ENCODE results near the gene FHOD3. TPM values are rescaled to one million over a fixed set of nuclear protein-coding genes. Genes with fewer than 3 reads are reported as not detected.

FHOD3 gene
- total and polyA plus RNA-seq, 2 of the 4 experiments (the other 2 are of a cell fraction): 14.6 to 16.0 TPM

GRCh38 chr18:36436387-36436786, 138.9 kb downstream of the FHOD3 start:
- Histone ChIP-seq H2AK5ac (ENCODE audit: low read depth, low read length) (no peak overlapping the region), H3K4me3 (ENCODE audit: insufficient read depth, low read depth, low read length) (no peak overlapping the region), H3K4me2 (ENCODE audit: low read depth, low read length) (no peak overlapping the region), H3K18ac (ENCODE audit: low read depth, low read length) (no peak overlapping the region), H3K23ac (ENCODE audit: low read depth, low read length) (no peak overlapping the region), H3K9me1 (ENCODE audit: insufficient read depth, low read length) (0 out of 2 replicates have a peak, but pooled peaks cover 5% of the 10 kb centered on the region), H3K4ac (ENCODE audit: low read depth, low read length) (no peak overlapping the region), H2BK20ac (ENCODE audit: low read depth, low read length) (no peak overlapping the region), H3K9ac (ENCODE audit: low read depth, low read length) (no peak overlapping the region), H2AFZ (replicated peaks; ENCODE audit: low read length, poor library complexity) (no peak overlapping the region), H4K91ac (ENCODE audit: insufficient read depth, low read depth, low read length) (no peak overlapping the region), H2BK5ac (ENCODE audit: low read depth, low read length, poor library complexity, severe bottlenecking) (no peak overlapping the region), H2BK15ac (ENCODE audit: low read depth, low read length) (no peak overlapping the region), H3K79me1 (ENCODE audit: low read depth in 1 of 2, low read length in 2 of 2) (no peaks in the 10 kb centered on the region; a peak in 1 of 4 replicates), H2AK9ac (replicated peaks; ENCODE audit: low read depth, low read length, poor library complexity) (no peak overlapping the region), H3K27me3 (ENCODE audit: control insufficient read depth, insufficient read depth, low read length) (no peaks in the 10 kb centered on the region), H3K9me3 (ENCODE audit: control insufficient read depth, insufficient read depth, low read length) (no peaks in the 10 kb centered on the region), H4K5ac (ENCODE audit: low read depth, low read length) (no peak overlapping the region), H3K56ac (ENCODE audit: extremely low read depth, insufficient read depth, low read length) (no peak overlapping the region), H4K20me1 (ENCODE audit: insufficient read depth, low read length) (no peaks in the 10 kb centered on the region), H3K36me3 (ENCODE audit: control insufficient read depth, insufficient read depth, low read length) (no peaks in the 10 kb centered on the region), H3K4me1 (ENCODE audit: control insufficient read depth, insufficient read depth, low read length) (peaks cover 13% of the 10 kb centered on the region), H4K8ac (ENCODE audit: low read depth in 2 of 2, low read length in 2 of 2) (no peak overlapping the region), H2BK120ac (ENCODE audit: low read depth, low read length) (no peak overlapping the region), H3K27ac (ENCODE audit: insufficient read depth, low read length) (no peak overlapping the region), H3K14ac (replicated peaks; ENCODE audit: low read depth, low read length) (no peak overlapping the region)
- no CpG with 5 or more reads among the region's 5 CpGs for WGBS, 2 experiments (ENCODE audit: extremely low coverage in 2 of 2, insufficient read length in 1 of 2)
- CTCF ChIA-PET: no interaction called here
- intact Hi-C loops (cut with micrococcal nuclease) (no loop called here), in situ Hi-C loops (cut with MboI; ENCODE audit: low sequenced_read_pairs) (no loop called here), dilution Hi-C loops (cut with HindIII; ENCODE audit: low sequenced_read_pairs, unreplicated experiment) (no loop called here)
- TF ChIP-seq RCOR1 (IDR thresholded peaks at IDR 0.05; ENCODE audit: insufficient replicate concordance, low read length) (no peak), MAZ (IDR thresholded peaks at IDR 0.05; ENCODE audit: borderline replicate concordance, low read depth, low read length) (no peak), USF2 (IDR thresholded peaks at IDR 0.05; ENCODE audit: low read depth, low read length) (no peak), POLR2A (IDR thresholded peaks at IDR 0.05; ENCODE audit: low read depth, low read length) (no peak), MXI1 (IDR thresholded peaks at IDR 0.05; ENCODE audit: borderline replicate concordance, low read depth, low read length) (no peak), FOS (IDR thresholded peaks at IDR 0.05; ENCODE audit: low read depth, low read length) (no peak), MAFK (IDR thresholded peaks at IDR 0.05; ENCODE audit: low read depth, low read length) (no peak), CHD1 (IDR thresholded peaks at IDR 0.05; ENCODE audit: low read depth, low read length) (no peak), SMC3 (IDR thresholded peaks at IDR 0.05; ENCODE audit: low read depth, low read length) (no peak), RFX5 (IDR thresholded peaks at IDR 0.05; ENCODE audit: low read depth, low read length) (no peak), RAD21 (IDR thresholded peaks at IDR 0.05; ENCODE audit: low read length) (no peak), CEBPB (IDR thresholded peaks at IDR 0.05; ENCODE audit: low read depth, low read length) (no peak), BHLHE40 (IDR thresholded peaks at IDR 0.05; ENCODE audit: low read depth, low read length) (no peak), NFE2L2 (IDR thresholded peaks at IDR 0.05; ENCODE audit: low read depth, low read length) (no peak)
- TF ChIP-seq, protein P1, sequence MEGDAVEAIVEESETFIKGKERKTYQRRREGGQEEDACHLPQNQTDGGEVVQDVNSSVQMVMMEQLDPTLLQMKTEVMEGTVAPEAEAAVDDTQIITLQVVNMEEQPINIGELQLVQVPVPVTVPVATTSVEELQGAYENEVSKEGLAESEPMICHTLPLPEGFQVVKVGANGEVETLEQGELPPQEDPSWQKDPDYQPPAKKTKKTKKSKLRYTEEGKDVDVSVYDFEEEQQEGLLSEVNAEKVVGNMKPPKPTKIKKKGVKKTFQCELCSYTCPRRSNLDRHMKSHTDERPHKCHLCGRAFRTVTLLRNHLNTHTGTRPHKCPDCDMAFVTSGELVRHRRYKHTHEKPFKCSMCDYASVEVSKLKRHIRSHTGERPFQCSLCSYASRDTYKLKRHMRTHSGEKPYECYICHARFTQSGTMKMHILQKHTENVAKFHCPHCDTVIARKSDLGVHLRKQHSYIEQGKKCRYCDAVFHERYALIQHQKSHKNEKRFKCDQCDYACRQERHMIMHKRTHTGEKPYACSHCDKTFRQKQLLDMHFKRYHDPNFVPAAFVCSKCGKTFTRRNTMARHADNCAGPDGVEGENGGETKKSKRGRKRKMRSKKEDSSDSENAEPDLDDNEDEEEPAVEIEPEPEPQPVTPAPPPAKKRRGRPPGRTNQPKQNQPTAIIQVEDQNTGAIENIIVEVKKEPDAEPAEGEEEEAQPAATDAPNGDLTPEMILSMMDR (conservative IDR thresholded peaks at IDR 0.05; ENCODE audit: low read depth, low read length): no peak
- TF ChIP-seq, protein P2, sequence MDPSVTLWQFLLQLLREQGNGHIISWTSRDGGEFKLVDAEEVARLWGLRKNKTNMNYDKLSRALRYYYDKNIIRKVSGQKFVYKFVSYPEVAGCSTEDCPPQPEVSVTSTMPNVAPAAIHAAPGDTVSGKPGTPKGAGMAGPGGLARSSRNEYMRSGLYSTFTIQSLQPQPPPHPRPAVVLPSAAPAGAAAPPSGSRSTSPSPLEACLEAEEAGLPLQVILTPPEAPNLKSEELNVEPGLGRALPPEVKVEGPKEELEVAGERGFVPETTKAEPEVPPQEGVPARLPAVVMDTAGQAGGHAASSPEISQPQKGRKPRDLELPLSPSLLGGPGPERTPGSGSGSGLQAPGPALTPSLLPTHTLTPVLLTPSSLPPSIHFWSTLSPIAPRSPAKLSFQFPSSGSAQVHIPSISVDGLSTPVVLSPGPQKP (IDR thresholded peaks at IDR 0.05; ENCODE audit: borderline replicate concordance, low read depth, low read length): no peak
- ATAC-seq (ENCODE audit: low read depth) (no peak), DNase-seq (no peak)
- POLR2A ChIA-PET (ENCODE audit: unreplicated experiment): no interaction called here
- no TSS peak for BruUV-seq (replicated peaks)

Data from IMR-90 (cell line).